Keratinocyte (primary cell): ENCODE data around the gene TNIK. TPM values are rescaled to one million over a fixed set of nuclear protein-coding genes. Genes with fewer than 3 reads are reported as not detected.

Experiments
- DNase-seq: peaks from one replicate; pipeline ENCODE4 v3.0.0-alpha.2; 2011; ENCODE audit warnings: low read depth, missing footprints, low spot score
- FAIRE-seq: peaks from 2 replicates; lab custom pipeline; 2011; peaks lifted over from hg19 to GRCh38; lab: Jason Lieb, UNC
- H2AFZ ChIP-seq: 2 replicates; pipeline ENCODE4 v1.6.0; 2012; ENCODE audit warnings: low read length, control low read depth, inconsistent platforms; ENCODE audit not compliant: control insufficient read depth
- H3K27ac ChIP-seq: 2 replicates; pipeline ENCODE4 v1.5.1; 2011; ENCODE audit warnings: low read length; ENCODE audit not compliant: control insufficient read depth, insufficient read depth
- H3K27me3 ChIP-seq: 3 replicates; pipeline ENCODE4 v1.6.0; 2011; ENCODE audit warnings: low read length; ENCODE audit not compliant: control insufficient read depth, insufficient read depth; ENCODE audit errors: extremely low read depth
- H3K36me3 ChIP-seq, 2 experiments: 2 replicates in 1 of 2; 3 replicates in 1 of 2; pipeline ENCODE4 v1.5.1; 2011; ENCODE audit warnings: low read length in 2 of 2, mild to moderate bottlenecking in 1 of 2; ENCODE audit not compliant: control insufficient read depth in 2 of 2, insufficient read depth in 2 of 2; ENCODE audit errors: extremely low read depth in 1 of 2
- H3K4me1 ChIP-seq: 3 replicates; pipeline ENCODE4 v1.5.1; 2011; ENCODE audit warnings: low read length; ENCODE audit not compliant: control insufficient read depth, insufficient read depth; ENCODE audit errors: extremely low read depth
- H3K4me2 ChIP-seq: 3 replicates; pipeline ENCODE4 v1.6.0; 2011; ENCODE audit warnings: low read depth, low read length; ENCODE audit not compliant: control insufficient read depth, insufficient read depth; ENCODE audit errors: extremely low read depth
- H3K4me3 ChIP-seq, 3 experiments: fragments of 200-600 bp in 1 of 3; sonication (generic) in 1 of 3; 2 replicates in 2 of 3; 3 replicates in 1 of 3; pipeline ENCODE4 v1.5.1; 2011 to 2016; ENCODE audit warnings: low read length in 3 of 3, mild to moderate bottlenecking in 3 of 3, control low read depth in 2 of 3, inconsistent platforms in 1 of 3, low read depth in 1 of 3, mixed read lengths in 1 of 3, mixed run types in 1 of 3, moderate library complexity in 1 of 3; ENCODE audit not compliant: control insufficient read depth in 2 of 3, insufficient read depth in 2 of 3; ENCODE audit errors: extremely low read depth in 1 of 3
- H3K79me2 ChIP-seq: 2 replicates; pipeline ENCODE4 v1.6.0; 2012; ENCODE audit warnings: low read length; ENCODE audit not compliant: control insufficient read depth, insufficient read depth
- H3K9ac ChIP-seq: 3 replicates; pipeline ENCODE4 v1.6.0; 2011; ENCODE audit warnings: low read length; ENCODE audit not compliant: control insufficient read depth, insufficient read depth; ENCODE audit errors: extremely low read depth
- H3K9me1 ChIP-seq: 3 replicates; pipeline ENCODE4 v1.6.0; 2011; ENCODE audit warnings: low read length; ENCODE audit not compliant: control insufficient read depth, insufficient read depth; ENCODE audit errors: extremely low read depth
- H3K9me3 ChIP-seq: 2 replicates; pipeline ENCODE4 v1.5.1; 2012; ENCODE audit warnings: low read depth, low read length; ENCODE audit not compliant: control insufficient read depth
- H4K20me1 ChIP-seq: 3 replicates; pipeline ENCODE4 v1.6.0; 2011; ENCODE audit warnings: low read length; ENCODE audit not compliant: control insufficient read depth, insufficient read depth; ENCODE audit errors: extremely low read depth
- CTCF ChIP-seq, 3 experiments: IDR thresholded peaks in 1 of 3; conservative IDR thresholded peaks in 1 of 3; optimal IDR thresholded peaks in 1 of 3; 2 replicates in 2 of 3; 3 replicates in 1 of 3; pipeline versions ENCODE3 to v1.5.1; 2011; ENCODE audit warnings: low read length in 3 of 3, mild to moderate bottlenecking in 3 of 3, moderate library complexity in 2 of 3, control low read depth in 1 of 3, inconsistent platforms in 1 of 3; ENCODE audit not compliant: insufficient read depth in 2 of 3; ENCODE audit errors: extremely low read depth in 1 of 3
- EZH2 ChIP-seq: IDR thresholded peaks from one replicate; pipeline ENCODE4 v1.6.1; 2012; ENCODE audit warnings: inconsistent platforms, mild to moderate bottlenecking, low read length, moderate library complexity
- dilution Hi-C: fragments of 300-500 bp; cut with MboI; formaldehyde crosslinking; loops from one replicate; pipeline ENCODE4 v1.7.0; 2020; ENCODE audit warnings: low sequenced_read_pairs; ENCODE audit not compliant: extremely low pct_ligation_motif_present
- polyA plus RNA-seq, 5 experiments: library from polyadenylated mRNA; depleted of rRNA in 3 of 5; stranded (reverse) in 3 of 5; stranded (forward) in 1 of 5; unstranded in 1 of 5; fragments of >200 nt; gene quantifications; 1 replicate in 1 of 5; 2 replicates in 3 of 5; 3 replicates in 1 of 5; pipeline versions ENCODE4 v1.2.1 to v1.2.3, GENCODE V29; 2011 to 2012; ENCODE audit warnings: missing spikeins in 2 of 5, low read depth in 1 of 5, low replicate concordance in 1 of 5

TNIK gene
- polyA plus RNA-seq, 1 donor (not counting 4 experiments of a cell fraction or from before 2014, with no cell fraction given): 4.4 TPM

GRCh38 chr3:171092467-171092911 lies 367.7 kb downstream of the TNIK start:
- Histone ChIP-seq H4K20me1 (no peaks in the 10 kb centered on the region), H3K9me3 (no peaks in the 10 kb centered on the region), H3K27ac (no peak overlapping the region), H3K4me1 (peaks cover 16% of the 10 kb centered on the region), H3K36me3 (no peaks in the 10 kb centered on the region), H3K9me1 (peaks cover 2% of the 10 kb centered on the region), H3K79me2 (no peaks in the 10 kb centered on the region), H3K4me2 (no peak overlapping the region), H2AFZ (no peak overlapping the region), H3K27me3 (no peaks in the 10 kb centered on the region), H3K4me3 (no peak overlapping the region), H3K9ac (no peak overlapping the region)
- no peak for DNase-seq
- no peak for FAIRE-seq
- dilution Hi-C loops: no loop called here
- no peak for TF ChIP-seq CTCF (optimal IDR thresholded peaks at IDR 0.05 in 1 of 3, IDR thresholded peaks at IDR 0.05 in 1 of 3, conservative IDR thresholded peaks at IDR 0.05 in 1 of 3; ENCODE audit: extremely low read depth in 1 of 3, insufficient read depth in 2 of 3, low read length in 3 of 3)
- no peak for TF ChIP-seq EZH2

- Histone ChIP-seq H3K4me2 (no peak overlapping the region), H3K9me3 (no peaks in the 10 kb centered on the region), H3K79me2 (no peaks in the 10 kb centered on the region), H3K4me3 (no peak overlapping the region), H3K36me3 (peaks cover 0 to 1% of the 10 kb centered on the region in 2 experiments), H3K4me1 (peaks cover 16% of the 10 kb centered on the region), H2AFZ (no peak overlapping the region), H3K27ac (no peak overlapping the region), H3K27me3 (no peaks in the 10 kb centered on the region), H4K20me1 (no peaks in the 10 kb centered on the region), H3K9me1 (peaks cover 2% of the 10 kb centered on the region), H3K9ac (no peak overlapping the region)
- FAIRE-seq (no peak), DNase-seq (no peak)
- TF ChIP-seq CTCF (optimal IDR thresholded peaks at IDR 0.05 in 1 of 3, IDR thresholded peaks at IDR 0.05 in 1 of 3, conservative IDR thresholded peaks at IDR 0.05 in 1 of 3; ENCODE audit: extremely low read depth in 1 of 3, insufficient read depth in 2 of 3, low read length in 3 of 3) (no peak), EZH2 (no peak)
- dilution Hi-C loops: no loop called here
Observed at GRCh38 chr3:171090321-171090720, 369.9 kb downstream of the TNIK start.
